Esophagus squamous epithelium (tissue), 5 donors: Measurements from ENCODE around the gene RMDN2. TPM values are rescaled to one million over a fixed set of nuclear protein-coding genes. Genes with fewer than 3 reads are reported as not detected.

Experiments
- DNase-seq: peaks from one replicate; lab custom pipeline; 2025; lab: John Stamatoyannopoulos, UW
- H3K27ac ChIP-seq, 4 donors: fragments of 200-600 bp; sonication (generic); one replicate each; pipeline ENCODE4 v1.5.1; 2016 to 2019; ENCODE audit warnings: mild to moderate bottlenecking in 1 of 4
- H3K27me3 ChIP-seq, 4 donors: fragments of 200-600 bp; sonication (generic); 1 replicate in 3 of 4; 2 replicates in 1 of 4; pipeline versions ENCODE4 v1.5.1 to v1.6.0; 2017 to 2021; ENCODE audit warnings: antibody characterized with exemption in 1 of 4
- H3K36me3 ChIP-seq, 3 donors: fragments of 200-600 bp; sonication (generic); one replicate each; pipeline ENCODE4 v1.5.1; 2016 to 2019
- H3K4me1 ChIP-seq, 3 donors: fragments of 200-600 bp; sonication (generic); one replicate each; pipeline ENCODE4 v1.5.1; 2017 to 2019
- H3K4me3 ChIP-seq, 4 donors: fragments of 200-600 bp; sonication (generic); 1 replicate in 3 of 4; 2 replicates in 1 of 4; pipeline ENCODE4 v1.5.1; 2016 to 2019; ENCODE audit warnings: mild to moderate bottlenecking in 2 of 4, moderate library complexity in 1 of 4
- H3K9me3 ChIP-seq, 3 donors: fragments of 200-600 bp; sonication (generic); one replicate each; pipeline ENCODE4 v1.5.1; 2016 to 2019
- POLR2A ChIP-seq, 4 donors: fragments of 450-650 bp; IDR thresholded peaks; one replicate each; pipeline ENCODE4 v1.6.1; 2017; ENCODE audit warnings: antibody characterized with exemption in 4 of 4, mild to moderate bottlenecking in 4 of 4, moderate library complexity in 3 of 4
- WGBS, 2 donors: methylation state at CpG; one replicate each; pipeline ENCODE4 v1.1.5; 2018; 5-methylcytosine and 5-hydroxymethylcytosine counted together
- intact Hi-C: fragments of 100-400 bp; cut with DNase I; formaldehyde crosslinking; loops from one replicate; pipeline ENCODE4 v1.15.0; 2022
- total RNA-seq, 4 donors: library from RNA; depleted of rRNA; stranded (reverse); fragments of >200 nt; gene quantifications; one replicate each; pipeline ENCODE4 v1.1.0, GENCODE V29; 2016
- TF ChIP-seq, protein P1 (sequence below), 6 experiments: fragments of 450-650 bp in 4 of 6; fragments of 200-600 bp in 2 of 6; sonication (generic) in 2 of 6; IDR thresholded peaks; one replicate each; pipeline ENCODE4 v1.5.1; 2016 to 2019; ENCODE audit warnings: antibody characterized with exemption in 6 of 6, mild to moderate bottlenecking in 4 of 6, moderate library complexity in 4 of 6
- donor health status: DM: yes; HTN: yes; CAD: no.

Gene RMDN2, protein sequence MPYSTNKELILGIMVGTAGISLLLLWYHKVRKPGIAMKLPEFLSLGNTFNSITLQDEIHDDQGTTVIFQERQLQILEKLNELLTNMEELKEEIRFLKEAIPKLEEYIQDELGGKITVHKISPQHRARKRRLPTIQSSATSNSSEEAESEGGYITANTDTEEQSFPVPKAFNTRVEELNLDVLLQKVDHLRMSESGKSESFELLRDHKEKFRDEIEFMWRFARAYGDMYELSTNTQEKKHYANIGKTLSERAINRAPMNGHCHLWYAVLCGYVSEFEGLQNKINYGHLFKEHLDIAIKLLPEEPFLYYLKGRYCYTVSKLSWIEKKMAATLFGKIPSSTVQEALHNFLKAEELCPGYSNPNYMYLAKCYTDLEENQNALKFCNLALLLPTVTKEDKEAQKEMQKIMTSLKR
- total RNA-seq = 1 to 10 TPM; 3.4 to 7.8 (median 4.7) TPM

DNA sequence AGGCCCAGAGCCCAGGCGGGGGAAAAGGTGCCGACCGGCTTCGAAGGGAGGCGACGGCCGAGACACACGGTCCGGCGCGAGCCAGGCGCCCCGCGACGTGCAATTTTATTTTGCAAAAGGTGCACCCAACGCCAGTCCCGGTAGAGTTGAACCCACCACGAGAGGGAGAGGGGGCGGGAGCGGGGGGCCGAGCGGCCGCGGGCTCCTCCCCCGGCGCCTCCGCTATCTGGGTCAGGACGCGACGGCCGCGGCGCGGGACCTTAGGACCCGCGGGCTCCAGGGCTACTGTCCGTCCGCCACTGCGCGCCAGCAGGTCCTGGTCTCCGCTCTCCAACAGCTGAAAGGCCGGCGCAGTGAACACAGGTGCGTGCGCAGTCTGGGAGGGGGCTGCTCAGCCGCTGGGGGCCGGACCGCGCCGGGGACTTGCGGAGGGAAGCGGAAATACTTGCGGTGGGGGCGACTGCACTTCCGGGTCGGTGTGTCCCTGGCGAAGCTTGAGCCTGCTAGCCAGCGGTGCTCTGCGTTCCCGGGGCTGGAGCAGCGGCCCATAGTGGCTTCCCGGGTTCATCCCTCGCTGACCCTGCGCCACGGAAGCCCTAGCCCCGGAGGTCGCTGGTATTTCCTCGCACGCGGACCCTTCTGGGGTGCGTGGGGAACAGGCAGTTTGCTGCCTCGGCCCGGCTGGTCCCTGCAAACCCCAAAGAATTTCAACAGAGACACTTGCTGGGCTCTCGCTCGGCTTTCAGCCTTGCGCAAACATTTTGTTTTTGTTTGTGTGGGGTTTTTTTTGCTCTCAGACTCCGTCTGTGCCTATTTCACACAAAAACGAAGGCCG lies at the start of gene RMDN2:
TSS of gene RMDN2 (plus strand) at position 225 of the 835 bp plus-strand sequence. CDS start 3,991 bp downstream, outside the sequence.
- H3K27me3 ChIP-seq = no peaks in the 10 kb centered on the region
- intact Hi-C loops = no loop called here
- H3K27ac ChIP-seq = peak within 1 kb of the TSS; percentile 80 to 95 (median 91)
- H3K4me1 ChIP-seq = peaks cover 0 to 20% (median 14%) of the 10 kb centered on the region in 3 donors
- TF ChIP-seq POLR2A (IDR thresholded peaks at IDR 0.05) = peak in 2 of 4 donors; percentile 61 to 75
- TF ChIP-seq, protein P1, sequence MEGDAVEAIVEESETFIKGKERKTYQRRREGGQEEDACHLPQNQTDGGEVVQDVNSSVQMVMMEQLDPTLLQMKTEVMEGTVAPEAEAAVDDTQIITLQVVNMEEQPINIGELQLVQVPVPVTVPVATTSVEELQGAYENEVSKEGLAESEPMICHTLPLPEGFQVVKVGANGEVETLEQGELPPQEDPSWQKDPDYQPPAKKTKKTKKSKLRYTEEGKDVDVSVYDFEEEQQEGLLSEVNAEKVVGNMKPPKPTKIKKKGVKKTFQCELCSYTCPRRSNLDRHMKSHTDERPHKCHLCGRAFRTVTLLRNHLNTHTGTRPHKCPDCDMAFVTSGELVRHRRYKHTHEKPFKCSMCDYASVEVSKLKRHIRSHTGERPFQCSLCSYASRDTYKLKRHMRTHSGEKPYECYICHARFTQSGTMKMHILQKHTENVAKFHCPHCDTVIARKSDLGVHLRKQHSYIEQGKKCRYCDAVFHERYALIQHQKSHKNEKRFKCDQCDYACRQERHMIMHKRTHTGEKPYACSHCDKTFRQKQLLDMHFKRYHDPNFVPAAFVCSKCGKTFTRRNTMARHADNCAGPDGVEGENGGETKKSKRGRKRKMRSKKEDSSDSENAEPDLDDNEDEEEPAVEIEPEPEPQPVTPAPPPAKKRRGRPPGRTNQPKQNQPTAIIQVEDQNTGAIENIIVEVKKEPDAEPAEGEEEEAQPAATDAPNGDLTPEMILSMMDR (IDR thresholded peaks at IDR 0.05) = peak in 1 of 6 experiments; percentile 6
- H3K9me3 ChIP-seq = no peaks in the 10 kb centered on the region
- H3K36me3 ChIP-seq = peaks cover 0 to 3% (median 0%) of the 10 kb centered on the region in 3 donors
- peak within 1 kb of the TSS; percentile 55 to 88 (median 86) for H3K4me3 ChIP-seq
- 0 to 1% methylated on average over 16 to 23 of the region's 79 CpGs for WGBS, 2 donors
- peak; percentile 68 for DNase-seq

DNA sequence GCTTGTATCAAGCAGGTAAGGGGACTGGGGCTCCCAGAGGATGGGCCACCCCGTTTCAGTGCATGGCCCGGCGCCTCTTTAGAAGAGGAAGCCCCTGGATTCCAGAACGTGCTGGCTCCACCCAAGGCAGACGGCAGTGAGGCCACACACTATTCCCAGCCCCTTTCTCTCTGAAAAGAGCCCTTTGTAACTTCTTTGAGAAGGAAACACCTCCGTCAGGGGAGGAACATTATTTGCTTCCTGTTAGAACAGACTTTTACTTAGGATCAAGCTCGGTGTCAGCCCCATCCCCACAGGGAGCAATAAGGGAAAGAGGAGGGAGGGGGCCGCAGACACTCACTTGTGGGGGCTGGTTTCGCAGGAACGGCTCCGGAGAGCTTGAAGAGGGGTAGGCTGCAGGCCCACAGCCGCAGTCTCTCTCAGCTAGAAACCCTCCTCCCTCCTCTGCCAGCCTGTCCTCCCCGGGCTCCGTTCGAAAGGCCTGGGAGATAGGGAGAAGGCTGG lies 49.6 kb upstream of the RMDN2 start:
- intact Hi-C loops = loop anchor here (5.0 kb wide), 1 partner anchor 463 kb away; no protein-coding TSS in a partner anchor
- peaks cover 12 to 33% (median 15%) of the 10 kb centered on the region in 3 donors for H3K4me1 ChIP-seq
- no peaks in the 10 kb centered on the region for H3K36me3 ChIP-seq
- H3K9me3 ChIP-seq = no peaks in the 10 kb centered on the region
- H3K27me3 ChIP-seq = peaks cover 0 to 18% (median 0%) of the 10 kb centered on the region in 4 donors
- 61 to 63% methylated on average over 3 to 7 of the region's 15 CpGs for WGBS, 2 donors
- no peak for DNase-seq
- no peak for TF ChIP-seq POLR2A (IDR thresholded peaks at IDR 0.05)
- TF ChIP-seq, protein P1 (IDR thresholded peaks at IDR 0.05) = no peak
- H3K4me3 ChIP-seq = no peak overlapping the region
- peak overlapping the region in 3 of 4 donors; percentile 13 to 71 (median 25) for H3K27ac ChIP-seq

DNA sequence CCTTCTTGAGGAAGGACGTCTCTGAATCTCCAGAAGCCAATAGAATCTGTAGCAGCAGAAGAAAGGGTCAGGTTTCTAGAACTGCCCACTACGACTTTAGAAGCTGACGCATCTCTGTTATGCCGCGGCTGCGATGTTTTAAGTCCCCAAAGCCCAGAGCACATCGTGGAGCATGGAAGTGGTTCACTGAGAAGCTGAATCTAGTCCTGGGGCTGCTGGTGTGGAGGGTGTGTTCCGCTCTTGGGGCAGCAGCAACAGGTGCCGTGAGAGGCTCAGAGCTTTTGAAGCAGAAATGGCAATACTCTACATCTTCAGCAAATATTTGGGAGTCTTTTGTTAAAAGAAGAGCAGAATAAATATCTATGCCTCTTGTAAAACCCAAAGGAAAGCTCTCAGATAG lies 48.9 kb upstream of the RMDN2 start:
- peaks cover 0 to 25% (median 0%) of the 10 kb centered on the region in 4 donors for H3K27me3 ChIP-seq
- intact Hi-C loops = loop anchor here (5.0 kb wide), 1 partner anchor 464 kb away; no protein-coding TSS in a partner anchor
- DNase-seq = no peak
- H3K4me1 ChIP-seq = peaks cover 11 to 25% (median 13%) of the 10 kb centered on the region in 3 donors
- H3K4me3 ChIP-seq = no peak overlapping the region
- 78 to 80% methylated on average over 9 of the region's 9 CpGs for WGBS, 2 donors
- peak overlapping the region in 1 of 4 donors; percentile 13 for H3K27ac ChIP-seq
- TF ChIP-seq, protein P1 (IDR thresholded peaks at IDR 0.05) = no peak
- TF ChIP-seq POLR2A (IDR thresholded peaks at IDR 0.05) = no peak
- no peaks in the 10 kb centered on the region for H3K9me3 ChIP-seq
- no peaks in the 10 kb centered on the region for H3K36me3 ChIP-seq

DNA sequence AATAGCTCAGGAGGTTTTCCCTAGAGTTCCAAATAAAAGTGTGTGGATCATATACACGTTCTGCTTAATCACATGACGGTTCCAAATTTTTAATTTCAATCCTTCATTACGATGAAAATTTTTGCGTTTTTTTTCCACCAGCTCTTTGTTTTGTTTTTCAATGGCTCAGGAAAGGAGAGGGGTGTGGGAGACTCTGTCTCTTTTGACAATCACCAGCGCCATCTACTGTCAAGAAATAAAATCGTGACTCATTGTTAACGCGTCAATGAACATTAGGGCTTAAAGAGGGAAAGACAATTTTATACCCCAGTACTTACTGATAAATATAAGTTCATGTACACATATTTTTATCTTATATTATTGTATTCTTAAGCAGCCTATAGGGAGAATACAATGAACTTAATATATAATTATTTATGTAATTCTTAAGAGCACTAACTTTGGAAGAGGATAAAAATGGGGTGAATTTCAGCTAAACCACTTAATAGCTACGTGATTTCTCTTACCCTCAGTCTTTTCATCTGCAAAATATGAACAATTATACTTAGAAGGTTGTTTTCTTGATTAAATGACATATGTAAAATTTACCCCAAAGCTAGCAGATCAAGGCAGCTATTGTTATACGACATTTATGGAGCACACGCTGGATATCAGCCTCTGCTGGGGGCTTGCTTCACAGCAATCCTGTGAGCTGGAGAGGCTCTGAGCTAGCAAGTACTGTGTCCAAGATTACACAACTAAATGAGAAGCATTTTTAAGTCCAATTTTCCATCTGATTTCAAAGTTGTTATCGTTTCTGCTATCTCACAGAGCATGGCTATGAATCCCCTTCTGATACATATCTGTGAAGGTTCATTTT lies 47.4 kb upstream of the RMDN2 start:
- peaks cover 0 to 11% (median 0%) of the 10 kb centered on the region in 3 donors for H3K4me1 ChIP-seq

More for the DNA sequence above, 47.4 kb upstream of the RMDN2 start:
- H3K27me3 ChIP-seq = peaks cover 0 to 31% (median 0%) of the 10 kb centered on the region in 4 donors
- TF ChIP-seq, protein P1 (IDR thresholded peaks at IDR 0.05) = peak; percentile 45 to 81 (median 70)
- no peak for TF ChIP-seq POLR2A (IDR thresholded peaks at IDR 0.05)
- no peaks in the 10 kb centered on the region for H3K36me3 ChIP-seq
- 26 to 29% methylated on average over 12 of the region's 12 CpGs for WGBS, 2 donors
- intact Hi-C loops = loop anchor here (5.0 kb wide), 1 partner anchor 465 kb away; no protein-coding TSS in a partner anchor
- no peak for DNase-seq
- no peaks in the 10 kb centered on the region for H3K9me3 ChIP-seq
- no peak overlapping the region for H3K27ac ChIP-seq
- no peak overlapping the region for H3K4me3 ChIP-seq
